Measurements from ENCODE around the gene CRACR2B. TPM values are rescaled to one million over a fixed set of nuclear protein-coding genes. Genes with fewer than 3 reads are reported as not detected.

Gene CRACR2B
- total and polyA plus RNA-seq, 2 of the 13 experiments (the other 11 are each of a cell fraction or from before 2014, with no cell fraction given): 14.9 to 21.0 TPM

DNA sequence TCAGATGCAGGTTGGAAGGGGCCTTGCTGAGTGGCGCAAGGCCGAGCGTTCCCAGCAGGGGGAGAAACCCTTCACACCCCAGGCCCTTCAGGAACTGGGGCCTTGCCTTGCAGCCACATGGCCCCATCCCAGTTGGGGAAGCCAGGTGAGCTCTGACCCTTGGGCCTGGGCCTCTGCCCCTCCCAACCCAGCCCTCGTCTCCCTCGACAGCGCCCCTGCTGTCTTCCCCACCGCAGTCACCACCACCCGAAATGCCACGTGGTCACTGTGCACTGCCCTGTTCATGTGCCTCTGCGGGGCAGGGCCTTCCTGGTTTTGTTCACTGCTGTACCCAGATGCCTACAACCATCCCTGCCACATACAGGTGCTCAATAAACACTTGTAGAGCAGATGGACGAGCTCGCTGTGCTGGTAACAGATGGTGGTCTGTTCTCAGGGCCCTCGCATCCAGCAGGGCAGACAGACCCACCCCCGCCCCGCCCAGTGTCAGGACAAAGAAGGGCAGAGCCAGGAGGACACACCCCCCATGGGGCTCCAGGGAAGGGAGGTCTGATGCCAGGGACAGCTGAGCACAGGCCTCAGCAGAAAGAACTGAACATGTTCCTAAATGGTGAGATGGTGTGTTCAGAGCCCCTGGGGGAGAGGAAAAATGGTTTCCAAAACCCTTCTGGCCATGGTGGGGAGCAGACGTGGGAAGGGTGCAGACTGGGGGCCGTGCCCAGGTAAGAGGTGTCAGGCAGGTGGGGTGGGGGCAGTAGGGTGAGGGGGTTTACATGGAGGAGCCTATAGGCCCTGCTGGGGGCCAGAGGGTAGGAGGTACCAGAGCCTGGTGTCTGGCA lies 10.9 kb downstream of the CRACR2B start (continued):
- no peak for TF ChIP-seq ZNF44 (CRISPR knock-in tag; IDR thresholded peaks at IDR 0.05)
- no peak for TF ChIP-seq GFI1 (CRISPR knock-in tag; IDR thresholded peaks at IDR 0.05; ENCODE audit: borderline replicate concordance)
- TF ChIP-seq ZBTB33 (CRISPR knock-in tag; IDR thresholded peaks at IDR 0.05): peak; percentile 97
- TF ChIP-seq SALL2 (CRISPR knock-in tag; IDR thresholded peaks at IDR 0.05): no peak
- no peak for TF ChIP-seq POLR2AphosphoS2 (IDR thresholded peaks at IDR 0.05; ENCODE audit: low read depth, low read length)
- no peak for TF ChIP-seq ZSCAN29 (CRISPR knock-in tag; conservative IDR thresholded peaks at IDR 0.05)
- TF ChIP-seq ZFP36 (IDR thresholded peaks at IDR 0.05; ENCODE audit: borderline replicate concordance, low read depth, low read length, partially characterized antibody): no peak
- TF ChIP-seq, protein P1, sequence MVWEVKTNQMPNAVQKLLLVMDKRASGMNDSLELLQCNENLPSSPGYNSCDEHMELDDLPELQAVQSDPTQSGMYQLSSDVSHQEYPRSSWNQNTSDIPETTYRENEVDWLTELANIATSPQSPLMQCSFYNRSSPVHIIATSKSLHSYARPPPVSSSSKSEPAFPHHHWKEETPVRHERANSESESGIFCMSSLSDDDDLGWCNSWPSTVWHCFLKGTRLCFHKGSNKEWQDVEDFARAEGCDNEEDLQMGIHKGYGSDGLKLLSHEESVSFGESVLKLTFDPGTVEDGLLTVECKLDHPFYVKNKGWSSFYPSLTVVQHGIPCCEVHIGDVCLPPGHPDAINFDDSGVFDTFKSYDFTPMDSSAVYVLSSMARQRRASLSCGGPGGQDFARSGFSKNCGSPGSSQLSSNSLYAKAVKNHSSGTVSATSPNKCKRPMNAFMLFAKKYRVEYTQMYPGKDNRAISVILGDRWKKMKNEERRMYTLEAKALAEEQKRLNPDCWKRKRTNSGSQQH (CRISPR knock-in tag; IDR thresholded peaks at IDR 0.05; ENCODE audit: low read depth): no peak
- TF ChIP-seq FOXC1 (CRISPR knock-in tag; IDR thresholded peaks at IDR 0.05; ENCODE audit: borderline replicate concordance): peak; percentile 48; the same call in 1 of the 2 replicates
- no peak for TF ChIP-seq ZNF530 (CRISPR knock-in tag; IDR thresholded peaks at IDR 0.05; ENCODE audit: low read depth)
- TF ChIP-seq, protein P2, sequence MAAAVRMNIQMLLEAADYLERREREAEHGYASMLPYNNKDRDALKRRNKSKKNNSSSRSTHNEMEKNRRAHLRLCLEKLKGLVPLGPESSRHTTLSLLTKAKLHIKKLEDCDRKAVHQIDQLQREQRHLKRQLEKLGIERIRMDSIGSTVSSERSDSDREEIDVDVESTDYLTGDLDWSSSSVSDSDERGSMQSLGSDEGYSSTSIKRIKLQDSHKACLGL (CRISPR knock-in tag; IDR thresholded peaks at IDR 0.05): peak; percentile 40; the same call in 1 of the 2 replicates

Data from HepG2 (cell line).